HG03175 (cell line): ENCODE measurements around the gene CA10.

Source experiments
- ATAC-seq: cut with Tn5 transposase; IDR thresholded peaks from one replicate; pipeline ENCODE4 v1.9.1; 2021; ENCODE audit warnings: mild to moderate bottlenecking, moderate library complexity; ENCODE audit not compliant: unreplicated experiment

CA10 gene

GRCh38 chr17:52049051-52049450 is 109.5 kb downstream of the CA10 start:
- no peak for ATAC-seq

DNA sequence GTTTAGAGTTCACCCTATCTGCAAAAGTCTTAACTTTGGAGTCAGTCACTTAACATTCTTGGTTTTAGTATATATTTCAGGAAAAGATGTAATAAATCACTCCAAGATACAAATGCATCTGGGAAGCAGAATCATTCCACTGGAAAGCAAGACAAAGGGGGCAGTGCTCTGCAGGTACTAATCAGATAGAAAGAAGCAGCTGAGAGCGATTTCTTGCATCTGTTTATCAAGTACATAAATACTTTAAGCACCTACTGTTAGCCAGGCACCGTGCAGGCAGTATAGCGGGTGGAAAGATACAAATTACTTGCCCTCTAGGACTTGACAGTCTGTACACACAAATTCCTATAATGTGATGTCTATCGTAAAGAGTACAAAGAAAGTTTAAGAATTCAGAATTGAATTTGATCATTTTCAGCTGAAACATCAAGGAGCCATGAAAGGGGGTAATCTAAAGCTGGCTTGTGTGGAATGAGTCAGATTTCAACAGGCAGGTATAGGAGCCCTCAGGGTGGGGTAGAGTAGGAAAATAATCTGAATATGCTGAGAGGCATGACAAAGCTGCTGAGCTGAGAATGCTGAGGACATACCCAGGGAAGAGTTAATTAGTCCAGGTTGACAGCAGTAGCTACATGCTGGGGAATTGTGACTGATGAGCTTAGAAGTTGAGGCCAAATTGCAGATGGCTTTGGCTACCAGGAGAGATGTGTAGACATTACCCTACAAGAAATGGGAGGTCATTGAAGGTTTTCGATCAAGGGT is 110.2 kb downstream of the CA10 start:
- no peak for ATAC-seq

- ATAC-seq = no peak
These were observed 111.4 kb downstream of the CA10 start for GRCh38 chr17:52047086-52047485.

DNA sequence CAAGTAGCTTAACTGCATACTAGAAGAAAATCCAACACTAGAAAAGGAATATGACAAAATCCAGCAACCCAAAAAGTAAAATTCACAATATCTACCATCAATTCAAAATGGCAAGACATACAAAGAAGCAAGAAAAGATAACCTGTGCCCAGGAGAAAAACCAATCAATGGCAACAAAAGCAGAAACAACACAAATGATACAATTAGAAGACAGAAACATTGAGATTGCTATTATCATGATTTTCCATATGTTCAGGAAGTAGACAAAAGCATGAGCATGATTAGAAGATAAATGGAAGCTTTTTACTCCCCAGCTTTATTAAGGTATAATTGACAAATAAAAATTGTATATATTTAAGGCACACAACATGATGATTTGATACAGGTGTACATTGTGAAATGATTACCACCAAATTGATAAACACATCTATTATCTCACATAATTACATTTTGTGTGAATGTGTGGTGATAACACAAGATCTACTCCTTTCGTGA is 117.3 kb downstream of the CA10 start:
- no peak for ATAC-seq

DNA sequence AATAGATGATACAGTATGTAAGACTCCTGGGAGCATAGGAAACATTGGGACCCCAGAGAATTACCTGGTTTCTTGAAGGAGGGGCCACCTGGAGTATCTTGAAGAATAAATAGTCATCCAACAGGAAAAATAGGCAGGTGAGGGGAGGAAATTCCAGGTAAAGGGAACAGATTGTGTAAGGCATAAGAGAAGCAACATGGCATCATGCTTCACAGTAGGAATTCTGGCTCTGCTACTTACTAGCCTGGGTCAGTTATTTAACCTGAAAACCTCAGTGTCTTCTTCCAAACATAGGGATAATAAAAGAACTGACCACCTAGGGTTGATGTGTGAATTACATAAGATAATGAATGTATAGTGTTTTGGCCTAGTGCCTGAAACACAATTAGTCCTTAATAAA is 122.1 kb downstream of the CA10 start:
- ATAC-seq = no peak

DNA sequence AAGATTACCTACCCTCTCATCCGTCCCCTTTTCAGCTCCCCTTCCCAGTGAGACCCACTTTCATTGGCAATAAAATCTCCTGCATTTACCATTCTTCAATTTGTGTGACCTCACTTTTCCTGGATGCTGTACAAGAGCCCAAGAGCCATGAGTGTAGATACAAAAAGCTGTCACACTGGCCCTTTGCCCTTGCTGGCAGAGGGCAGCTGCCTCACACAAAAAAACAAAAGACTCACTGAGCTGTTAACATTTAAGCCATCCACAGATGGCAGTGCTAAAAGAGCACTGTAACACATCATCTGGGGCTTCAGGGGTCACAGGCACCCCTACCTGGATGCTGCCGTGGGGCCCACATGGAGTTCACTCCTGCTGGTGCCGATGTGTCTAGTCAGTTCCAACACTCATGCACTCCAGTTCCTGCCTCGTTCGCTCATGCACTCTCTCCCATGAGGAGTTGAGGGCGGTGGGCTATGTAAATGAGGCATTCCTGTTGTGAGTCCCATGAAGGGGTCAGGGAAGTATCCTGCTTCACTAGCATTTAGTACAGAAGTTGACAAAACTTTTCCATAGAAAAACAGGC is 123.1 kb downstream of the CA10 start:
- ATAC-seq = no peak

DNA sequence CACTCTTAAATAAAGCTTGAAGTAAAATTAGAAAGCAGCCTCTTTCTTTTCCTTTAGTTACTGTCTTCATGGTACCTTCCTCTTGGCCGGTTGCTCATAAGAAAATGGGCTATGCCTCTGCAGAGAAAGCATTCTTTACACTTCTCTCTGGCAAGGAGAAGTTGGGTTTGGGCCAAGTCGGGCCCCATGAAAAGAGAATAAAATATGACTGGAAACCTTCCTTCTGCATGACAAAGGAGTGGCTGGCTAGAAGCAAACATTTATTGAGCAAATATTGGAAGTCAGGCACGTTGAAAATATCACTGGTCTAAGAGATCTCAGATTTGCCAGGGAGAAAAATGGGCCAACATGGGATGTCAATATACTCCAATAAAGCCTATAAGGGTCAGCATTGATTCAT is 126.1 kb downstream of the CA10 start:
- ATAC-seq = no peak

- no peak for ATAC-seq
These were observed 128.5 kb downstream of the CA10 start for GRCh38 chr17:52030052-52030451.

GRCh38 chr17:52027620-52028295 is 130.8 kb downstream of the CA10 start:
- no peak for ATAC-seq

DNA sequence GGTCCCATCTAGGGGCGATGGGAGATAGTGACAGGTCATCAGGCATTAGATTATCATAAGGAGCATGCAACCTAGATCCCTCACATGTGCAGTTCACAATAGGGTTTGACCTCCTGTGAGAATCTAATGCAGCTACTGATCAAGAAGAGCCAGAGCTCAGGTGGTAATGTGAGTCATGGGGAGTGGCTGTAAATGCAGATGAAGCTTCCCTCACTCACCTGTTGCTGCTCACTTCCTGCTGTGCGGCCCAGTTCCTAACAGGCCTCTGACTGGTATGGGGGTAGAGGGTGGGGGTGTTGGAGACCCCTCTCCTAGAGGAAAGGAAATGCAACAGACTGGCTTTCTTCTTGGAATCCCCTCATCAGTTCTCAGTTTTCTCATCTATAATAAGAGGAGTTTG is 131.4 kb downstream of the CA10 start:
- ATAC-seq = no peak

GRCh38 chr17:52026075-52026474 is 132.4 kb downstream of the CA10 start:
- no peak for ATAC-seq

DNA sequence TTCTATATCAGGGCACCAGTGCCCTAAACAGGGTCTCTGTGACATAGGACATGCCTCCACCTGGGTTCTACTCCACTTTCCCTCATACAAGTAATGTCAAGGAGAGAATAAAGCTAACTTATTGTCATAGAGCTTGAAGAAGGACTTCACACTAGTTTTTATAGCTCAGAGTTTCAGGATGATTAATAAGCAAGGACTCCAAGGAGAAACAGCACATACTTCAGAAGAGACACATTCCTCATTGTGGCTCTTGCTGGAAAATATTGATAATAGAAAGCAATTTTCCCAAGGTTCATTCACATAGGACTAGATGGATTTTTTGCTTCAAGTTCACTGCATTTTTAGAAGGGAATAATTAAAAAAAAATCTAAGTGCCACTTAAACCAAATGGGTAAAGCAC is 133.3 kb downstream of the CA10 start:
- ATAC-seq = no peak

GRCh38 chr17:52024300-52024870 is 134.1 kb downstream of the CA10 start:
- no peak for ATAC-seq

DNA sequence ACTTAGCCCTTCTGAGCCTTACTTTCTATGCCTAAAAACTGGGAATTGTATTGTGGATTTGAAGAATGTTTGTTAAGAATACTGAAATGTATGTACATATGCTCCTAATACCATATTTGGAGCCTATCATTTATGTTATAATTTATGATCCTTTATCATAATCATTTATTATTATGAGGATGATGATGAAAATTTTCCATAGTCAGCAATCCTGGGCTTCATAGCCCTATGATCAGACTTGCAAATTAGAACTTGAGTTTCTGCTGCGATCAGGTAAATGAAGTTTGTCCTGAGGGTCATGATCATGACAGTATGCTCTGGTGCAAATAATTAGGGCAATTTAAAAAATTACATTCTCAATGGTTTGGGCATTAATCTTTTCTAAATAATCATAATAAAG is 147.4 kb downstream of the CA10 start:
- ATAC-seq = no peak

DNA sequence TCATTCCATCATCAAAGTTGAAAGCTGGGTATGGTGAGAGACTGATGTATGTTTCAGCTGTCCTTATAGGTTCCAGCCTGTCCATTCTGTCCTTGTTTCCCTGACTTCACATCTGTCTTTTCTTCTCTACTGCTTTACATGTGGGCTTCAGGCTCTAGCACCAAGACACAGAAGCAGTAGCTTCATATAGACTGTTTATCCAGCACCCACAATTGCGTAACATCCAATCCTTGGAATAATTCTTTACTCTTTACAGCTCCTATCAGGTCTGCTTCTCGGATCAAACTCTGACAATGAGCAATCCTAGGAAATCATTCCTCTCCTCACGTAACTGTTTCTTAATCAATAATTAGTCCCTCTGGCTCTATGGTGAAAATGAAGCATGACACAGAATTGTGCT is 158.9 kb downstream of the CA10 start:
- ATAC-seq = no peak

GRCh38 chr17:51997723-51998122 is 160.8 kb downstream of the CA10 start:
- ATAC-seq = no peak

DNA sequence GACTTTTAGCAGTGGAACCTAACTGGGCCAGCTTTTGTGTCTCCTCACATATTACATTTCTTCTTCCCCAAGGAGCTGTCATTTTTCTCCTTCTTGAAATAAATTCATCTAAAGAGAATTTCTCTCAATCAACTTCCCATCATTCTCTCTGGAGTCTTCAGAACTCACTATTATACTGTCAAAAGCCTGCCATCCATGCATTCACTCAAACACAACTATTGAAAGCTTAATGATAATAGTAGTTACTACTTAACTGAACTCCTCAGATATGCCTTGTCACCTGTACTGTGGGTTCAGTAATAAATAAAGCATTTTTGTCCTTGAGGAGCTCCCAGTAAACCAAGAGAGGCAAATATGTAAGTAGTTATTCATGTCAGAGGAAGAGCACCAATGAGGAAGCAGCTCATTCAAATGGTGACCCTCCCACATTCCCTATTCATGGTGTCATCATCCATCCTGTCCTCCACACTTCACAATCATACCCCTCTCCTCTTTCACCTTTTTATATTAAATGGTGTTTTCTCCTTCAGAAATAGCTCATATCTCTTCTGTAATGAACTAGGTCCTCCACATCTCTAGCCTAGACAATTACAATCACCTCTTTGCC is 162.6 kb downstream of the CA10 start:
- no peak for ATAC-seq

- ATAC-seq = no peak
These were observed 165.6 kb downstream of the CA10 start for GRCh38 chr17:51992864-51993416.

- ATAC-seq = no peak
These were observed 187.4 kb downstream of the CA10 start for GRCh38 chr17:51971121-51971520.

DNA sequence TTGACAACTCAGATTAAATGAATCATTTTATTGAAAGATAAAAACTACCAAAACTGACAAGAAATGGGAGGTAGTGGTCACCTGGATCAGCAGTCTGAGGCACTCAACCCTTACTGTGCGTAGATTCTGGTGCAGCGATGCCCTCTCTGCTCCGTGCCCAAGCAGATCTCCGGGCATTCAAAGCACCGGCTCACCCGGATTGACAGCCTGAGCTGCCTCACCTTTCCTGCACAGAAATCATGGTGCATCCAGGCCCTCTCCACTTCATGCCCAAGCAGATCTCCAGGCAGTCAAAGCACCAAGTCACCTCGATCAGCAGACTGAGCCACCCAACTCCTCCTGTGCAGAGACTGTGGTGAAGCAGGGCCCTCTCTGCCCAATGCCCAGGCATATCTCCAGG is 196.8 kb downstream of the CA10 start:
- no peak for ATAC-seq

GRCh38 chr17:51957786-51958185 is 200.7 kb downstream of the CA10 start:
- no peak for ATAC-seq
